ENCODE measurements around the gene CD82.
A peak's percentile ranks its signal among the peaks of the same experiment; 100 is the strongest.

Gene CD82

GRCh38 chr11:44605068-44605708, 39.7 kb downstream of the CD82 start:
- H3K27me3 ChIP-seq = no peaks in the 10 kb centered on the region
- no peak for TF ChIP-seq CTCF (IDR thresholded peaks at IDR 0.05)
- peaks cover 0 to 32% (median 0%) of the 10 kb centered on the region in 3 donors for H3K36me3 ChIP-seq
- no peaks in the 10 kb centered on the region for H3K9me3 ChIP-seq
- H3K4me3 ChIP-seq = no peak overlapping the region
- DNase-seq = peak in 1 of 2 donors; percentile 62
- peaks cover 0 to 100% (median 91%) of the 10 kb centered on the region in 4 donors for H3K4me1 ChIP-seq
- peak overlapping the region; percentile 82 to 84 for H3K27ac ChIP-seq
- intact Hi-C loops (cut with DNase I; ENCODE audit: low total_unique reads) = no loop called here

DNA sequence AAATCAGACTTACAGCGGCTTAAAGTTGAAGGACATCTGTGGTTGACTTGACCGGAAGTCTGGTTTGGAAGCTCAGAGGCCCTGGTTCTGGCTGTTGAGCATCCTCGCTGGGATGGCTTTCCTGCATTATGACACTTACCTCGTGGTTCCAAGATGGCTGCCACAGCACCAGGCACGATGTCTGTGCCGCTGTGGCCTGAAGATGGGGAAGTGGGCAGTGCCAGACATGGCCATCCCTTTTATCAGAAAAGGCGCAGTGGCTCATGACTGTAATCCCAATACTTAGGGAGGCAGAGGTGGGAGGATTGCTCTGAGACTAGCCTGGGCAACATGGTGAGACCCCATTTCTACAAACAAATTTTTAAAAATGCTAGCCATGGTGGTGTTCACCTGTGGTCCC, 40.5 kb downstream of the CD82 start:
- peaks cover 0 to 24% (median 0%) of the 10 kb centered on the region in 3 donors for H3K36me3 ChIP-seq
- no peak for TF ChIP-seq CTCF (IDR thresholded peaks at IDR 0.05)
- H3K4me3 ChIP-seq = no peak overlapping the region
- H3K27ac ChIP-seq = peak overlapping the region; percentile 82 to 84
- H3K4me1 ChIP-seq = peaks cover 0 to 100% (median 89%) of the 10 kb centered on the region in 4 donors
- intact Hi-C loops (cut with DNase I; ENCODE audit: low total_unique reads) = no loop called here
- no peak for DNase-seq
- no peaks in the 10 kb centered on the region for H3K27me3 ChIP-seq
- H3K9me3 ChIP-seq = no peaks in the 10 kb centered on the region

DNA sequence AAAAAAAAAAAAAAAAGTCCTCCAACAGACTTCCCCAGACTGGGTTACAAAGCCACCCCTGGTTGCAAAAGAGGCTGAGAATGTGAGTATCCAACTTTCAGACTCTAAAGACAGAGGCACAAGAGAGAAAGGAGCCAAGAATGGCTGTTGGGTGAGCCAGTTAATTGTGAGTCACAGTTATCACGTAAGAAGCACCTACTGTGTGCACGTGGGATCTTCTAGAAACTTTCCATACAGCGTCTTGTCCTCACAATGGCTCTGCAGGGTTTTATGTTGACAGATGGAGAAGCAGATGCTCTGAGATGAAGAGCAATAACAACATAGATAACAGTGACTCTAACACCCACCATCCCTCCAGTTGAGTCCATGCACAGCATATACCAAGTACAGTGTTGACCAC, 41.0 kb downstream of the CD82 start:
- no peak for TF ChIP-seq CTCF (IDR thresholded peaks at IDR 0.05)
- H3K27ac ChIP-seq = peak overlapping the region; percentile 82 to 84
- intact Hi-C loops (cut with DNase I; ENCODE audit: low total_unique reads) = no loop called here
- H3K4me1 ChIP-seq = peaks cover 0 to 100% (median 88%) of the 10 kb centered on the region in 4 donors
- H3K9me3 ChIP-seq = no peaks in the 10 kb centered on the region
- no peaks in the 10 kb centered on the region for H3K27me3 ChIP-seq
- DNase-seq = no peak
- H3K4me3 ChIP-seq = no peak overlapping the region
- H3K36me3 ChIP-seq = peaks cover 0 to 22% (median 0%) of the 10 kb centered on the region in 3 donors

DNA sequence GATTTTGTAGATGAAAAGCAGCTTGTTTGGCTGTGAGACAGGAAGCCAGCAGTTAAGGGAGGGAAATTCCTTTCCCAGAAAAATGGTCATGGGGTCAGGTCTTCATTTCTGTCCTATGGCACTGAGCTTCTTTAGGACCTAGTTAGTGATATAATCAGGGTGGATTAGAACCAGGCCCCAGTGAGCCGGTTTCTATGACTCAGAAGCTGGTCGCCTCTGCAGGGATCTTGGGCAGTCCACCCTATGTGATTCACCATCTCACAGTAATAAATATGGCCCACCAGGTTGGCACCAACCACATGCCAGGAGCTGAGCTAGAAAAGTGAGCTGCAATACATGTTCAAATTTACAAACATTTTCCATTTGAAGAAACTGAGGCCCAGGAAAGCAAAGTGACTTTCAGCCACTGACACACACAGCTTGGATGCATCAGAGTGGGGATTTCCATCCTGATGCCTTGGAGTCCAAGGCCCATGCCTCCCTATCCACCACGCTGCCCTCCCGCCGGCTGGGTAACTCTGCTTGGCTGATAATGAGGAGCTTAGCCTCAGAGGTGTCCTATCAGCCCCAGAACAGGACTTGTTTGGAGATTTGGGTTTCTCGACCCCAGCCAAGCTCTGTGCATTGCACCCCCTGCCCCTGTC, 42.0 kb downstream of the CD82 start:
- TF ChIP-seq CTCF (IDR thresholded peaks at IDR 0.05) = no peak
- no peaks in the 10 kb centered on the region for H3K27me3 ChIP-seq
- no peak for DNase-seq
- intact Hi-C loops (cut with DNase I; ENCODE audit: low total_unique reads) = no loop called here
- H3K4me3 ChIP-seq = no peak overlapping the region
- peak overlapping the region; percentile 82 to 84 for H3K27ac ChIP-seq
- peaks cover 0 to 99% (median 86%) of the 10 kb centered on the region in 4 donors for H3K4me1 ChIP-seq
- no peaks in the 10 kb centered on the region for H3K9me3 ChIP-seq
- H3K36me3 ChIP-seq = peaks cover 0 to 22% (median 0%) of the 10 kb centered on the region in 3 donors

- Histone ChIP-seq H3K9me3 (no peaks in the 10 kb centered on the region), H3K36me3 (peaks cover 0 to 22% (median 0%) of the 10 kb centered on the region in 3 donors), H3K27ac (peak overlapping the region; percentile 82 to 84), H3K4me1 (peaks cover 0 to 98% (median 84%) of the 10 kb centered on the region in 4 donors), H3K4me3 (no peak overlapping the region), H3K27me3 (no peaks in the 10 kb centered on the region)
- DNase-seq = no peak
- no peak for TF ChIP-seq CTCF (IDR thresholded peaks at IDR 0.05)
- intact Hi-C loops (cut with DNase I; ENCODE audit: low total_unique reads) = no loop called here
These were observed 42.5 kb downstream of the CD82 start for GRCh38 chr11:44607987-44608386.
